Activated CD8-positive, alpha-beta T cell treated with anti-CD3 and anti-CD28 coated beads for 36 hours (primary cell): ENCODE data around the gene ZNF653. TPM values are rescaled to one million over a fixed set of nuclear protein-coding genes. Genes with fewer than 3 reads are reported as not detected.
A peak's percentile ranks its signal among the peaks of the same experiment; 100 is the strongest.
"Not testable (repeated sequence)": the region's sequence is repeated elsewhere in the genome, so short reads cannot be mapped to it uniquely, and the experiment has no call there.

Experiments used
- ATAC-seq: fragments of 200-7000 bp; cut with Tn5 transposase; one replicate; pipeline ENCODE4 v1.10.0; 2021; ENCODE audit warnings: mild to moderate bottlenecking, moderate library complexity
- CTCF ChIA-PET: fragments of 350-600 bp; sonication (Branson Sonifier 250); formaldehyde crosslinking; loops from one replicate; lab custom pipeline; 2021; ENCODE audit warnings: antibody characterized with exemption; lab: Charles Lee
- POLR2A ChIA-PET: fragments of 350-600 bp; sonication (Branson Sonifier 250); formaldehyde crosslinking; loops from one replicate; lab custom pipeline; 2021; ENCODE audit warnings: antibody characterized with exemption; lab: Charles Lee
- DNase-seq: peaks from one replicate; pipeline ENCODE4 v3.0.0-alpha.2; 2020
- H3K27ac Mint-ChIP-seq: one replicate; pipeline ENCODE4 v1.8.0; 2021; ENCODE audit warnings: mild to moderate bottlenecking, mixed read lengths
- H3K27me3 Mint-ChIP-seq: one replicate; pipeline ENCODE4 v1.8.0; 2021; ENCODE audit warnings: mixed read lengths
- H3K36me3 Mint-ChIP-seq: one replicate; pipeline ENCODE4 v1.8.0; 2021; ENCODE audit warnings: low read depth, mixed read lengths
- H3K4me1 Mint-ChIP-seq: one replicate; pipeline ENCODE4 v1.8.0; 2021; ENCODE audit warnings: low read depth, mixed read lengths
- H3K4me3 Mint-ChIP-seq: one replicate; pipeline ENCODE4 v1.8.0; 2021; ENCODE audit warnings: mild to moderate bottlenecking, moderate library complexity, mixed read lengths
- H3K9me3 Mint-ChIP-seq: one replicate; pipeline ENCODE4 v1.8.0; 2021; ENCODE audit warnings: mixed read lengths
- CTCF ChIP-seq: fragments of 200-600 bp; IDR thresholded peaks from one replicate; pipeline ENCODE4 v1.8.0; 2022; ENCODE audit warnings: antibody characterized with exemption, mild to moderate bottlenecking
- intact Hi-C: fragments of 100-400 bp; cut with micrococcal nuclease; formaldehyde crosslinking; loops from one replicate; pipeline ENCODE4 v1.10.0; 2022
- microRNA-seq: library from miRNA; unstranded; fragments of <30 nt; microRNA quantifications from one replicate; pipeline ENCODE4 v1.2.0, GENCODE V29; 2022; ENCODE audit warnings: borderline microRNAs expressed, borderline replicate concordance
- total RNA-seq, 2 experiments: library from RNA; stranded (reverse); gene quantifications; one replicate each; pipeline ENCODE4 v1.2.3, GENCODE V29; 2021

ZNF653 gene
- total RNA-seq, 2 experiments from 2014 or later = 11.1 to 14.7 TPM

- DNase-seq = peak; percentile 40
- TF ChIP-seq CTCF = no peak
- peak overlapping the region; percentile 100 for H3K4me3 Mint-ChIP-seq
Measured at GRCh38 chr19:11435833-11436313, 69.8 kb downstream of the ZNF653 start.

GRCh38 chr19:11435057-11435832 lies 70.4 kb downstream of the ZNF653 start, which contains the start of the genes ODAD3 and PRKCSH:
ODAD3 (minus strand) TSS chr19:11435121; CDS start chr19:11435016, 105 bp downstream.
PRKCSH (plus strand) TSS chr19:11435635; CDS start chr19:11436118, 483 bp downstream.
- no peaks in the 10 kb centered on the region for H3K9me3 Mint-ChIP-seq
- peak within 1 kb of the TSS; percentile 100 for H3K4me3 Mint-ChIP-seq
- H3K4me1 Mint-ChIP-seq = peaks cover 18% of the 10 kb centered on the region
- DNase-seq (peak; percentile 99), ATAC-seq (peak; percentile 95)
- H3K27me3 Mint-ChIP-seq = no peaks in the 10 kb centered on the region
- TF ChIP-seq CTCF = peak; percentile 96
- ChIA-PET CTCF (interaction anchor here (0.6 to 3.8 kb wide), 9 partner anchors 9 to 89 kb away, joined by 3 to 17 read pairs (median 6); partner anchors contain the start of genes CCDC159 and TMEM205), POLR2A (interaction anchor here (0.6 to 3.0 kb wide), 5 partner anchors 12 to 60 kb away, joined by 3 to 8 read pairs (median 4); partner anchors contain the start of gene SWSAP1)
- H3K27ac Mint-ChIP-seq = peak within 1 kb of the TSS; percentile 97
- intact Hi-C loops = no loop called here
- peaks cover 23% of the 10 kb centered on the region for H3K36me3 Mint-ChIP-seq

More at GRCh38 chr19:11435833-11436313, 69.8 kb downstream of the ZNF653 start:
- peak overlapping the region; percentile 97 for H3K27ac Mint-ChIP-seq
- peaks cover 18% of the 10 kb centered on the region for H3K4me1 Mint-ChIP-seq
- no peak for ATAC-seq
- peaks cover 25% of the 10 kb centered on the region for H3K36me3 Mint-ChIP-seq
- H3K27me3 Mint-ChIP-seq = no peaks in the 10 kb centered on the region
- ChIA-PET CTCF (interaction anchor here (0.6 to 3.8 kb wide), 10 partner anchors 10 to 90 kb away, joined by 3 to 17 read pairs (median 6); partner anchors contain the start of genes CCDC159 and TMEM205), POLR2A (interaction anchor here (0.6 to 3.0 kb wide), 6 partner anchors 11 to 61 kb away, joined by 3 to 8 read pairs (median 4); partner anchors contain the start of gene SWSAP1)
- H3K9me3 Mint-ChIP-seq = no peaks in the 10 kb centered on the region
- intact Hi-C loops = no loop called here

GRCh38 chr19:11434703-11435056 lies 71.0 kb downstream of the ZNF653 start:
- Mint-ChIP-seq H3K4me3 (peak overlapping the region; percentile 100), H3K4me1 (peaks cover 18% of the 10 kb centered on the region), H3K9me3 (no peaks in the 10 kb centered on the region), H3K27ac (peak overlapping the region; percentile 97), H3K36me3 (peaks cover 23% of the 10 kb centered on the region), H3K27me3 (no peaks in the 10 kb centered on the region)
- CTCF ChIA-PET = interaction anchor here (1.0 to 3.8 kb wide), 7 partner anchors 11 to 88 kb away, joined by 3 to 17 read pairs (median 7); partner anchors contain the start of genes CCDC159 and TMEM205
- no peak for DNase-seq
- intact Hi-C loops = no loop called here
- TF ChIP-seq CTCF = no peak
- POLR2A ChIA-PET = interaction anchor here (1.2 to 3.0 kb wide), 4 partner anchors 12 to 60 kb away, joined by 4 to 8 read pairs (median 4); partner anchors contain the start of gene SWSAP1
- ATAC-seq = peak; percentile 4

- POLR2A ChIA-PET = interaction anchor here (1.6 kb wide), 1 partner anchor 49 kb away, joined by 4 read pairs; no protein-coding TSS in a partner anchor
- intact Hi-C loops, H3K9me3 Mint-ChIP-seq: not testable (repeated sequence)
Measured at GRCh38 chr19:11433526-11433925, 72.1 kb downstream of the ZNF653 start.

More at GRCh38 chr19:11433526-11433925, 72.1 kb downstream of the ZNF653 start:
- H3K27me3 Mint-ChIP-seq, ATAC-seq, DNase-seq, H3K27ac Mint-ChIP-seq, H3K4me3 Mint-ChIP-seq: not testable (repeated sequence)
- peaks cover 21% of the 10 kb centered on the region for H3K36me3 Mint-ChIP-seq
- H3K4me1 Mint-ChIP-seq = peaks cover 18% of the 10 kb centered on the region
- CTCF ChIA-PET = interaction anchor here (1.4 to 3.8 kb wide), 2 partner anchors 52 to 53 kb away, joined by 3 to 17 read pairs; no protein-coding TSS in a partner anchor

Small RNA genes lying within 50 kb of the gene (microRNA-seq; reads per million reads assigned to microRNA genes)
- 45.1 reads per million, percentile 56 among the genes with 10 or more reads in this experiment for gene MIR7974

Other genes starting within 250 kb of the ZNF653 start
- gene DOCK6, start 243.3 kb downstream of the ZNF653 start, total RNA-seq = 1 to 10 TPM; 4.5 to 7.9 TPM
- not detected for gene TSPAN16, start 209.7 kb downstream of the ZNF653 start, total RNA-seq
- gene RAB3D, start 166.2 kb downstream of the ZNF653 start, total RNA-seq = 1 to 10 TPM; 6.7 to 7.0 TPM
- 10 to 100 TPM; 24.3 to 25.6 TPM for gene TMEM205, start 159.6 kb downstream of the ZNF653 start, total RNA-seq
- 10 to 100 TPM in 1 of 2 experiments, 1 to 10 TPM in 1; 9.7 to 10.5 TPM for gene CCDC159, start 159.3 kb downstream of the ZNF653 start, total RNA-seq
- 1 to 10 TPM; 1.2 to 1.8 TPM for gene PLPPR2, start 150.4 kb downstream of the ZNF653 start, total RNA-seq
- 1 to 10 TPM; 1.5 to 1.8 TPM for gene SWSAP1, start 131.2 kb downstream of the ZNF653 start, total RNA-seq
- 1 to 10 TPM; 7.0 to 9.8 TPM for gene EPOR, start 121.5 kb downstream of the ZNF653 start, total RNA-seq
- not detected for gene RGL3, start 86.5 kb downstream of the ZNF653 start, total RNA-seq
- gene ODAD3, start 70.7 kb downstream of the ZNF653 start, total RNA-seq = under 1 TPM; 0.47 to 0.70 TPM
- gene PRKCSH, start 70.2 kb downstream of the ZNF653 start, total RNA-seq = 100 to 1,000 TPM; 207 to 211 TPM
- not detected for gene ELAVL3, start 24.8 kb downstream of the ZNF653 start, total RNA-seq
- 10 to 100 TPM; 51.2 to 53.9 TPM for gene ECSIT, start 23.3 kb upstream of the ZNF653 start, total RNA-seq
- gene CNN1, start 33.0 kb upstream of the ZNF653 start, total RNA-seq = not detected
- gene ELOF1, start 53.4 kb upstream of the ZNF653 start, total RNA-seq = 10 to 100 TPM; 41.3 to 45.7 TPM
- gene ACP5, start 71.8 kb upstream of the ZNF653 start, total RNA-seq = 1 to 10 TPM; 4.7 to 6.2 TPM
- 1 to 10 TPM; 6.1 to 6.5 TPM for gene ZNF627, start 91.6 kb upstream of the ZNF653 start, total RNA-seq
- 1 to 10 TPM; 3.3 to 3.9 TPM for gene ZNF823, start 233.1 kb upstream of the ZNF653 start, total RNA-seq